HTR-8/SVneo (cell line): Measurements from ENCODE around the gene NEUROG3.
"Not testable (repeated sequence)": the region's sequence is repeated elsewhere in the genome, so short reads cannot be mapped to it uniquely, and the experiment has no call there.

Experiments used
- DNase-seq: peaks from one replicate; pipeline ENCODE4 v3.0.0; 2011; ENCODE audit warnings: low spot score, mixed read lengths; ENCODE audit not compliant: insufficient read length
- FAIRE-seq: peaks from 2 replicates; lab custom pipeline; 2011; peaks lifted over from hg19 to GRCh38; lab: Jason Lieb, UNC

NEUROG3 gene

GRCh38 chr10:69572159-69573055 lies 815 bp downstream of the NEUROG3 start:
- DNase-seq (no peak), FAIRE-seq (no peak)

- FAIRE-seq = no peak
These were observed 1.5 kb downstream of the NEUROG3 start for GRCh38 chr10:69571618-69572158.

GRCh38 chr10:69570050-69570816 lies 3.0 kb downstream of the NEUROG3 start:
- no peak for DNase-seq
- FAIRE-seq = no peak

More at GRCh38 chr10:69571618-69572158, 1.5 kb downstream of the NEUROG3 start:
- DNase-seq = no peak

- DNase-seq (no peak), FAIRE-seq (no peak)
These were observed 3.8 kb downstream of the NEUROG3 start for GRCh38 chr10:69569396-69569934.

- DNase-seq = no peak
- no peak for FAIRE-seq
These were observed 4.5 kb downstream of the NEUROG3 start for GRCh38 chr10:69568472-69569395.

- FAIRE-seq (no peak), DNase-seq (peak; percentile 45)
These were observed 5.3 kb downstream of the NEUROG3 start for GRCh38 chr10:69567920-69568319.

GRCh38 chr10:69562731-69563254 lies 10.4 kb downstream of the NEUROG3 start:
- FAIRE-seq (no peak), DNase-seq (no peak)

GRCh38 chr10:69559525-69559924 lies 13.7 kb downstream of the NEUROG3 start:
- no peak for FAIRE-seq
- no peak for DNase-seq

GRCh38 chr10:69558559-69558958 lies 14.7 kb downstream of the NEUROG3 start:
- FAIRE-seq (no peak), DNase-seq (no peak)

- DNase-seq (no peak), FAIRE-seq (no peak)
These were observed 18.6 kb downstream of the NEUROG3 start for GRCh38 chr10:69554611-69555010.

- FAIRE-seq (no peak), DNase-seq (no peak)
These were observed 19.9 kb downstream of the NEUROG3 start for GRCh38 chr10:69553328-69553727.

- no peak for FAIRE-seq
- no peak for DNase-seq
These were observed 21.0 kb downstream of the NEUROG3 start for GRCh38 chr10:69552268-69552667.

GRCh38 chr10:69549959-69550358 lies 23.3 kb downstream of the NEUROG3 start:
- no peak for DNase-seq
- FAIRE-seq = no peak

GRCh38 chr10:69541463-69541862 lies 31.8 kb downstream of the NEUROG3 start:
- FAIRE-seq (no peak), DNase-seq (no peak)

- DNase-seq (no peak), FAIRE-seq (no peak)
These were observed 34.8 kb downstream of the NEUROG3 start for GRCh38 chr10:69538461-69538860.

GRCh38 chr10:69537449-69537848 lies 35.8 kb downstream of the NEUROG3 start:
- FAIRE-seq (no peak), DNase-seq (no peak)

- not testable (repeated sequence) for DNase-seq, FAIRE-seq
These were observed 36.7 kb downstream of the NEUROG3 start for GRCh38 chr10:69536521-69536920.

- FAIRE-seq (no peak), DNase-seq (no peak)
These were observed 39.6 kb downstream of the NEUROG3 start for GRCh38 chr10:69533658-69534057.

GRCh38 chr10:69527961-69528360 lies 45.3 kb downstream of the NEUROG3 start:
- DNase-seq = no peak
- FAIRE-seq = no peak
